Smooth muscle cell (in vitro differentiated cells): ENCODE measurements around the gene EID2. TPM values are rescaled to one million over a fixed set of nuclear protein-coding genes. Genes with fewer than 3 reads are reported as not detected.

ENCODE experiments used
- DNase-seq: peaks from one replicate; lab custom pipeline; 2025; ENCODE audit not compliant: unreplicated experiment; lab: John Stamatoyannopoulos, UW
- H2AFZ ChIP-seq: fragments of 200-600 bp; sonication (generic); 2 replicates; pipeline ENCODE4 v1.6.0; 2016; ENCODE audit warnings: antibody characterized with exemption, low read depth, mild to moderate bottlenecking
- H3F3A ChIP-seq: fragments of 200-600 bp; sonication (generic); 2 replicates; pipeline ENCODE4 v1.6.0; 2017; ENCODE audit warnings: antibody characterized with exemption, low read depth
- H3K27ac ChIP-seq: fragments of 200-600 bp; sonication (generic); 2 replicates; pipeline ENCODE4 v1.5.1; 2016; ENCODE audit warnings: low read depth, mild to moderate bottlenecking
- H3K27me3 ChIP-seq: fragments of 200-600 bp; sonication (generic); 2 replicates; pipeline ENCODE4 v1.6.1; 2016; ENCODE audit warnings: low read depth, mild to moderate bottlenecking
- H3K36me3 ChIP-seq: fragments of 200-600 bp; sonication (generic); 2 replicates; pipeline ENCODE4 v1.5.1; 2016; ENCODE audit warnings: low read depth
- H3K4me1 ChIP-seq: fragments of 200-600 bp; sonication (generic); 2 replicates; pipeline ENCODE4 v1.5.1; 2016; ENCODE audit warnings: low read depth
- H3K4me2 ChIP-seq: fragments of 200-600 bp; sonication (generic); 2 replicates; pipeline ENCODE4 v1.6.0; 2016; ENCODE audit warnings: mild to moderate bottlenecking
- H3K4me3 ChIP-seq: fragments of 200-600 bp; sonication (generic); 2 replicates; pipeline ENCODE4 v1.5.1; 2016; ENCODE audit warnings: mild to moderate bottlenecking
- H3K79me2 ChIP-seq: fragments of 200-600 bp; sonication (generic); 2 replicates; pipeline ENCODE4 v1.6.0; 2016; ENCODE audit warnings: low read depth, mild to moderate bottlenecking
- H3K9ac ChIP-seq: fragments of 200-600 bp; sonication (generic); 2 replicates; pipeline ENCODE4 v1.6.0; 2016; ENCODE audit warnings: low read depth
- H3K9me3 ChIP-seq: fragments of 200-600 bp; sonication (generic); replicated peaks from 2 replicates; pipeline ENCODE4 v1.5.1; 2016; ENCODE audit warnings: low read depth
- H4K20me1 ChIP-seq: fragments of 200-600 bp; sonication (generic); 2 replicates; pipeline ENCODE4 v1.6.0; 2016; ENCODE audit warnings: low read depth
- CTCF ChIP-seq: fragments of 200-600 bp; sonication (generic); IDR thresholded peaks from 2 replicates; pipeline ENCODE4 v1.5.1; 2017; ENCODE audit warnings: borderline replicate concordance, mild to moderate bottlenecking, antibody characterized with exemption; ENCODE audit not compliant: insufficient read depth, poor library complexity, severe bottlenecking
- WGBS: methylation state at CpG from one replicate; pipeline ENCODE4 v1.1.7; 2016; ENCODE audit warnings: low lambda C conversion rate; 5-methylcytosine and 5-hydroxymethylcytosine counted together
- polyA plus RNA-seq: library from polyadenylated mRNA; unstranded; fragments of >200 nt; fragmentation: Nextera tagmentation; extraction: Ambion mirVana; gene quantifications from 2 replicates; pipeline ENCODE4 v1.2.1, GENCODE V29; 2016
- total RNA-seq: library from RNA; depleted of rRNA; stranded (reverse); fragments of >200 nt; gene quantifications from 2 replicates; pipeline ENCODE4 v1.2.3, GENCODE V29; 2014

EID2 gene
- total and polyA plus RNA-seq, 2 experiments from 2014 or later, result 11.9 to 24.2 TPM

GRCh38 chr19:39542206-39542605 lies 2.2 kb upstream of the EID2 start:
- DNase-seq, result no peak
- Histone ChIP-seq H3K9ac (no peak overlapping the region), H3K4me3 (no peak overlapping the region), H3K4me1 (peaks cover 10% of the 10 kb centered on the region), H3K36me3 (no peaks in the 10 kb centered on the region), H3K4me2 (no peak overlapping the region), H2AFZ (no peak overlapping the region), H3K27ac (no peak overlapping the region), H4K20me1 (peaks cover 16% of the 10 kb centered on the region), H3K9me3 (no peaks in the 10 kb centered on the region), H3F3A (no peaks in the 10 kb centered on the region), H3K27me3 (no peaks in the 10 kb centered on the region), H3K79me2 (peaks cover 21% of the 10 kb centered on the region)
- TF ChIP-seq CTCF, result no peak
- 83% methylated on average over 2 of the region's 2 CpGs for WGBS

GRCh38 chr19:39540333-39540673 lies 342 bp upstream of the EID2 start:
- Histone ChIP-seq H3K27ac (no peak overlapping the region), H4K20me1 (peaks cover 16% of the 10 kb centered on the region), H3K27me3 (no peaks in the 10 kb centered on the region), H3K79me2 (peaks cover 21% of the 10 kb centered on the region), H2AFZ (peak overlapping the region; percentile 68), H3K4me1 (peaks cover 10% of the 10 kb centered on the region), H3K9me3 (no peaks in the 10 kb centered on the region), H3K4me2 (peak overlapping the region; percentile 92), H3K9ac (no peak overlapping the region), H3K36me3 (no peaks in the 10 kb centered on the region), H3F3A (peaks cover 4% of the 10 kb centered on the region), H3K4me3 (peak overlapping the region; percentile 89)
- DNase-seq, result no peak
- 19% methylated on average over 10 of the region's 10 CpGs for WGBS
- TF ChIP-seq CTCF, result no peak

GRCh38 chr19:39539165-39539517 lies 820 bp downstream of the EID2 start:
- H3K4me1 ChIP-seq, result peaks cover 10% of the 10 kb centered on the region
- H4K20me1 ChIP-seq, result peaks cover 16% of the 10 kb centered on the region
- H3K9me3 ChIP-seq, result no peaks in the 10 kb centered on the region
- H2AFZ ChIP-seq, result peak overlapping the region; percentile 24
- peaks cover 21% of the 10 kb centered on the region for H3K79me2 ChIP-seq
- no peak for DNase-seq
- H3F3A ChIP-seq, result peaks cover 4% of the 10 kb centered on the region
- no peak for TF ChIP-seq CTCF
- no peaks in the 10 kb centered on the region for H3K36me3 ChIP-seq
- peak overlapping the region; percentile 91 for H3K9ac ChIP-seq
- 6% methylated on average over 10 of the region's 10 CpGs for WGBS
- peak overlapping the region; percentile 92 for H3K4me2 ChIP-seq
- H3K27me3 ChIP-seq, result no peaks in the 10 kb centered on the region
- peak overlapping the region; percentile 92 for H3K27ac ChIP-seq
- peak overlapping the region; percentile 89 for H3K4me3 ChIP-seq

GRCh38 chr19:39533791-39534190 lies 6.2 kb downstream of the EID2 start:
- no peak overlapping the region for H3K4me2 ChIP-seq
- H2AFZ ChIP-seq, result no peak overlapping the region
- no peak for TF ChIP-seq CTCF
- H3K36me3 ChIP-seq, result no peaks in the 10 kb centered on the region
- peaks cover 41% of the 10 kb centered on the region for H3K79me2 ChIP-seq
- no peak for DNase-seq
- no peak overlapping the region for H3K27ac ChIP-seq
- whole genome bisulfite sequencing, result 80% methylated on average over 3 of the region's 3 CpGs
- H4K20me1 ChIP-seq, result peaks cover 27% of the 10 kb centered on the region
- no peaks in the 10 kb centered on the region for H3K9me3 ChIP-seq
- peaks cover 17% of the 10 kb centered on the region for H3K4me1 ChIP-seq
- no peaks in the 10 kb centered on the region for H3K27me3 ChIP-seq
- H3K4me3 ChIP-seq, result no peak overlapping the region
- H3K9ac ChIP-seq, result no peak overlapping the region
- peaks cover 4% of the 10 kb centered on the region for H3F3A ChIP-seq
